ENCODE data around the gene TOR1AIP2. TPM values are rescaled to one million over a fixed set of nuclear protein-coding genes. Genes with fewer than 3 reads are reported as not detected.

Gene TOR1AIP2
- total RNA-seq, 1 donor = 92.3 TPM

- Histone ChIP-seq H3K36me3 (ENCODE audit: insufficient read depth, low read length) (peaks cover 37% of the 10 kb centered on the region), H2AFZ (ENCODE audit: low read length) (no peak overlapping the region), H3K79me2 (ENCODE audit: insufficient read depth, low read length) (peaks cover 83% of the 10 kb centered on the region), H3K27ac (ENCODE audit: low read depth, low read length) (no peak overlapping the region), H3K9me3 (ENCODE audit: low read depth, low read length) (no peaks in the 10 kb centered on the region), H3K4me1 (ENCODE audit: insufficient read depth, low read length) (peaks cover 3% of the 10 kb centered on the region), H3K27me3 (ENCODE audit: insufficient read depth, low read length) (no peaks in the 10 kb centered on the region), H3K4me2 (ENCODE audit: insufficient read depth, low read length) (no peak overlapping the region), H3K4me3 (ENCODE audit: insufficient read depth, low read length) (no peak overlapping the region), H4K20me1 (ENCODE audit: insufficient read depth, low read length) (peaks cover 48% of the 10 kb centered on the region)
- TF ChIP-seq CTCF (IDR thresholded peaks at IDR 0.05; ENCODE audit: extremely low read depth, low read depth, low read length) = peak; percentile 84
- DNase-seq (ENCODE audit: insufficient read length, low spot score, missing footprints) = peak; percentile 82
Observed at GRCh38 chr1:179867493-179868330, 9.9 kb downstream of the TOR1AIP2 start.

DNA sequence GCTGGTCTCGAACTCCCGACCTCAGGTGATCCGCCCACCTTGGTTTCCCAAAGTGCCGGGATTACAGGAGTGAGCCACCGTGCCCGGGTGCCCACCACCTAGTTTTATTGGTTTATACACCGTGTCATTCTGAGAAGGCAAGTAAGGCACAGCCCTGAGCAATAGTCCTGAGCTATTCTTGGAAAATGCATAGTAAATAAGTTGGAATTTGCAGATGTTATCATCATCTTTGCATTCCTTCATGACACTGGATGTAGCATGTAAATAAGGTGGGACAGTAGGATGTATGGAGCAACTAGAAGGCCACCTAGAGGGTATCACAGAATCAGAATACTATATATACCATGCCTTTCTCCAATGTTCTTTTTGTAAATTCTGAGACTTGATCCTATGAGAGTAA, 11.0 kb downstream of the TOR1AIP2 start:
- peaks cover 39% of the 10 kb centered on the region for H4K20me1 ChIP-seq (ENCODE audit: insufficient read depth, low read length)
- H3K27me3 ChIP-seq (ENCODE audit: insufficient read depth, low read length) = no peaks in the 10 kb centered on the region
- DNase-seq (ENCODE audit: insufficient read length, low spot score, missing footprints) = no peak
- H3K27ac ChIP-seq (ENCODE audit: low read depth, low read length) = no peak overlapping the region
- no peak for TF ChIP-seq CTCF (IDR thresholded peaks at IDR 0.05; ENCODE audit: extremely low read depth, low read depth, low read length)
- peaks cover 3% of the 10 kb centered on the region for H3K4me1 ChIP-seq (ENCODE audit: insufficient read depth, low read length)
- no peaks in the 10 kb centered on the region for H3K9me3 ChIP-seq (ENCODE audit: low read depth, low read length)
- H3K36me3 ChIP-seq (ENCODE audit: insufficient read depth, low read length) = peaks cover 41% of the 10 kb centered on the region
- no peak overlapping the region for H3K4me2 ChIP-seq (ENCODE audit: insufficient read depth, low read length)
- no peak overlapping the region for H3K4me3 ChIP-seq (ENCODE audit: insufficient read depth, low read length)
- H3K79me2 ChIP-seq (ENCODE audit: insufficient read depth, low read length) = peaks cover 78% of the 10 kb centered on the region
- no peak overlapping the region for H2AFZ ChIP-seq (ENCODE audit: low read length)

DNA sequence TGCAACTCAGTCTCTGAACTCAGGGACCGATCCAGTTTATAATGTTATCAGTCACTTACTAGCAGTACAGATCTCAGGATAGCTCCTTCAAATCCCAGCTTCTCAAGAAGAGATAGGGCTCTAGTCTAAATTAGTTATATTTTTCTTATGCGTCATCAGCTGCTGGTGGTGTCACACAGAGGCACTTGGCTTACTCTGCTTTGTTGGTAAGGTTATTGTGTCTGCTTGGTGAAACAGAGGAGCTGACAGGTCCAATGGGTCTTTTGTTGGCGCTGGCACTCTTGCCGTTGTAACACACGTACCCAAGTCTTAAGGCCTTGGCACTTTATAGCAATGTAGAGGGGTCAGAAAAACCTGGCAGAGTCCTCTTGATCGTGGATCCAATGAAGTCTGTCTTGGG, 12.2 kb downstream of the TOR1AIP2 start:
- peaks cover 33% of the 10 kb centered on the region for H4K20me1 ChIP-seq (ENCODE audit: insufficient read depth, low read length)

More for the DNA sequence above, 12.2 kb downstream of the TOR1AIP2 start:
- no peak for TF ChIP-seq CTCF (IDR thresholded peaks at IDR 0.05; ENCODE audit: extremely low read depth, low read depth, low read length)
- no peak for DNase-seq (ENCODE audit: insufficient read length, low spot score, missing footprints)
- Histone ChIP-seq H3K79me2 (ENCODE audit: insufficient read depth, low read length) (peaks cover 72% of the 10 kb centered on the region), H3K36me3 (ENCODE audit: insufficient read depth, low read length) (peaks cover 44% of the 10 kb centered on the region), H3K4me2 (ENCODE audit: insufficient read depth, low read length) (no peak overlapping the region), H3K27me3 (ENCODE audit: insufficient read depth, low read length) (no peaks in the 10 kb centered on the region), H3K9me3 (ENCODE audit: low read depth, low read length) (no peaks in the 10 kb centered on the region), H3K27ac (ENCODE audit: low read depth, low read length) (no peak overlapping the region), H3K4me1 (ENCODE audit: insufficient read depth, low read length) (peaks cover 3% of the 10 kb centered on the region), H2AFZ (ENCODE audit: low read length) (no peak overlapping the region), H3K4me3 (ENCODE audit: insufficient read depth, low read length) (no peak overlapping the region)

Measured in osteoblast (primary cell).